Measurements from ENCODE around the gene ARID1B. TPM values are rescaled to one million over a fixed set of nuclear protein-coding genes. Genes with fewer than 3 reads are reported as not detected.

ARID1B gene
- total RNA-seq, 1 donor, result 55.0 TPM

DNA sequence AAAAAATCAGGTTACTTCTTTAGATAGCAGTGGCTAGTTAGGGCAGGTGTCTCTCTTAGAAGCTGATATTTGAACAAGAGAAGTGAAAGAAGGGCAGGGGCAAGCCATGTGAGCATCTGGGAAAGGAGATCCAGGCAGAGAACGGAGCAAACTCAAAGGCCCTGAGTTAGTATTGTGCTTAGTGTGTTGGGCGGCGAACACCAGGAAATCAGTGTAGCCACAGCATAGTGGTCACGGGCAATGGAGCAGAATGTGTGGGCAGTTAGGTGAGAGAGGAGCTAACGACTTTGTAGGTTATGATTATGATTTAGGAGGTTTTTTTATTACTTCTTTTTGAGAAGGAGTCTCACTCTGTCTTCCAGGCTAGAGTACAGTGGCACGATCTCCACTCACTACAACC is 316.9 kb downstream of the ARID1B start:
- no peak overlapping the region for H3K4me2 ChIP-seq (ENCODE audit: insufficient read depth, low read length)
- peaks cover 3% of the 10 kb centered on the region for H4K20me1 ChIP-seq (ENCODE audit: insufficient read depth, low read length)
- no peak overlapping the region for H3K4me3 ChIP-seq (ENCODE audit: insufficient read depth, low read length)
- no peak overlapping the region for H3K27ac ChIP-seq (ENCODE audit: low read depth, low read length)
- no peaks in the 10 kb centered on the region for H3K27me3 ChIP-seq (ENCODE audit: insufficient read depth, low read length)
- H3K4me1 ChIP-seq (ENCODE audit: insufficient read depth, low read length), result peaks cover 2% of the 10 kb centered on the region
- H3K79me2 ChIP-seq (ENCODE audit: insufficient read depth, low read length), result peaks cover 2% of the 10 kb centered on the region
- H2AFZ ChIP-seq (ENCODE audit: low read length), result no peak overlapping the region
- TF ChIP-seq, protein P1, sequence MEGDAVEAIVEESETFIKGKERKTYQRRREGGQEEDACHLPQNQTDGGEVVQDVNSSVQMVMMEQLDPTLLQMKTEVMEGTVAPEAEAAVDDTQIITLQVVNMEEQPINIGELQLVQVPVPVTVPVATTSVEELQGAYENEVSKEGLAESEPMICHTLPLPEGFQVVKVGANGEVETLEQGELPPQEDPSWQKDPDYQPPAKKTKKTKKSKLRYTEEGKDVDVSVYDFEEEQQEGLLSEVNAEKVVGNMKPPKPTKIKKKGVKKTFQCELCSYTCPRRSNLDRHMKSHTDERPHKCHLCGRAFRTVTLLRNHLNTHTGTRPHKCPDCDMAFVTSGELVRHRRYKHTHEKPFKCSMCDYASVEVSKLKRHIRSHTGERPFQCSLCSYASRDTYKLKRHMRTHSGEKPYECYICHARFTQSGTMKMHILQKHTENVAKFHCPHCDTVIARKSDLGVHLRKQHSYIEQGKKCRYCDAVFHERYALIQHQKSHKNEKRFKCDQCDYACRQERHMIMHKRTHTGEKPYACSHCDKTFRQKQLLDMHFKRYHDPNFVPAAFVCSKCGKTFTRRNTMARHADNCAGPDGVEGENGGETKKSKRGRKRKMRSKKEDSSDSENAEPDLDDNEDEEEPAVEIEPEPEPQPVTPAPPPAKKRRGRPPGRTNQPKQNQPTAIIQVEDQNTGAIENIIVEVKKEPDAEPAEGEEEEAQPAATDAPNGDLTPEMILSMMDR (IDR thresholded peaks at IDR 0.05; ENCODE audit: extremely low read depth, low read depth, low read length), result no peak
- no peaks in the 10 kb centered on the region for H3K36me3 ChIP-seq (ENCODE audit: insufficient read depth, low read length)
- H3K9me3 ChIP-seq (ENCODE audit: low read depth, low read length), result no peaks in the 10 kb centered on the region
- no peak for DNase-seq (ENCODE audit: insufficient read length, low spot score, missing footprints)

DNA sequence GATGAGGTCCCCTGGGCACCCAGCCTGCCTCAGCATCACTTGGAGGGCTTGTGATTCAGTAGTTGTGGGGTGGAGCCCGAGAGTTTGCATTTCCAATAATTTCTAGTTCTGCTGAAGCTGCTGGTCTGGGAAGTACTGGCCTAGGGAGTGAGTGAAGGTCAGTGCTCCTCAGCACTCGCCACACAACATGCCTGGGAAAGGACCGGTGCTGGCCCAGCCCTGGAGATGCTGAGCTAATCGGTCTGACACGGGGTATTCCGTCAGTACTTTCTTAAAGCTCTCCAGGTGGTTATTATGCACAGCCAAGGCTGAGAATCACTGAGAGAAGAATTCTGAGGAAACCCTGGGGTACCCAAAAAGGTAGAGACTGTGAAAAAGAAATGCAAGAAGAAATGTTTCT is 317.9 kb downstream of the ARID1B start:
- Histone ChIP-seq H3K79me2 (ENCODE audit: insufficient read depth, low read length) (peaks cover 2% of the 10 kb centered on the region), H3K27me3 (ENCODE audit: insufficient read depth, low read length) (no peaks in the 10 kb centered on the region), H4K20me1 (ENCODE audit: insufficient read depth, low read length) (peaks cover 3% of the 10 kb centered on the region), H3K27ac (ENCODE audit: low read depth, low read length) (no peak overlapping the region), H3K4me2 (ENCODE audit: insufficient read depth, low read length) (no peak overlapping the region), H3K4me3 (ENCODE audit: insufficient read depth, low read length) (no peak overlapping the region), H3K4me1 (ENCODE audit: insufficient read depth, low read length) (no peaks in the 10 kb centered on the region), H2AFZ (ENCODE audit: low read length) (no peak overlapping the region), H3K36me3 (ENCODE audit: insufficient read depth, low read length) (no peaks in the 10 kb centered on the region), H3K9me3 (ENCODE audit: low read depth, low read length) (no peaks in the 10 kb centered on the region)
- TF ChIP-seq, protein P1 (IDR thresholded peaks at IDR 0.05; ENCODE audit: extremely low read depth, low read depth, low read length), result no peak
- DNase-seq (ENCODE audit: insufficient read length, low spot score, missing footprints), result no peak

DNA sequence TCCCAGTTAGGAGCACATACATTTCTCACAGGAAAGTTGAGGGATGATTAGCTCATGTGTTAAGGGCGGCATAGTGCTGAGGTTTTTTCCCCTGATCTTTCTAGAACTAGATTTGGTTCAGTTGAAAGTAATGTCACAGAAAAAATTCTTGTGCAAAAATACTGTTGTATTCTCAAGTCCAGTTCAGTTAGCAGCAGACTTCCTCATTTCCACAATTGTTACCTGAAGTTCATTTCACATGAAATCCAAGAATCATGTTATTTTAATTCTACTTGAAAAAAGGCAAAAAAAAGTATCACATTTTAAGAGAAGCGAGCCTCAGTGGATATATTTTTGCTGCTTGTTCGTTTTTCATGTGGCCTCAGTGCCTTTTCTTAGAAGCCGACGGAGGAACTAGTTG is 318.4 kb downstream of the ARID1B start:
- Histone ChIP-seq H2AFZ (ENCODE audit: low read length) (no peak overlapping the region), H3K4me3 (ENCODE audit: insufficient read depth, low read length) (no peak overlapping the region), H3K36me3 (ENCODE audit: insufficient read depth, low read length) (no peaks in the 10 kb centered on the region), H4K20me1 (ENCODE audit: insufficient read depth, low read length) (peaks cover 3% of the 10 kb centered on the region), H3K4me2 (ENCODE audit: insufficient read depth, low read length) (no peak overlapping the region), H3K27ac (ENCODE audit: low read depth, low read length) (no peak overlapping the region), H3K27me3 (ENCODE audit: insufficient read depth, low read length) (no peaks in the 10 kb centered on the region), H3K4me1 (ENCODE audit: insufficient read depth, low read length) (no peaks in the 10 kb centered on the region), H3K9me3 (ENCODE audit: low read depth, low read length) (no peaks in the 10 kb centered on the region), H3K79me2 (ENCODE audit: insufficient read depth, low read length) (peaks cover 2% of the 10 kb centered on the region)
- no peak for DNase-seq (ENCODE audit: insufficient read length, low spot score, missing footprints)
- TF ChIP-seq, protein P1 (IDR thresholded peaks at IDR 0.05; ENCODE audit: extremely low read depth, low read depth, low read length), result no peak

DNA sequence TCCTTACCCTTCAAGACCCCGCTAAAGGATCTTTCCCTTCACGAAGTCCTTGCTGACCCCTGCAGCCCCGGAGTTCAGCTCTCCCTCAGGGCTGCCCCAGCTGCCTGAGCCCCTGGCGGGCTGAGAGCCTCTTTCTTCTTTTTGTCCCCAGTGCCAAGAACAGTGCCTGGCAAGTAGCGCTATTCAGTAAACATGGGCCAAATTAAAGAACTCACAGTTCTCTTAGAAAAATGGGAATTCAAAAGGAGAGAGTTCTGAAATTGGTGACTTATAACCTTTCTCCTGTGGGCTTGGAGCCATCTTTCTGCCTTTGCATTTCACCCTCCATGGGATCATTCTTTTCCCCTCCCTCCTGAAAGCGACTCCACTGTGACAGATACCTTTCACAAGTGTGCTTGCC is 318.9 kb downstream of the ARID1B start:
- Histone ChIP-seq H2AFZ (ENCODE audit: low read length) (no peak overlapping the region), H3K36me3 (ENCODE audit: insufficient read depth, low read length) (no peaks in the 10 kb centered on the region), H3K27ac (ENCODE audit: low read depth, low read length) (no peak overlapping the region), H3K27me3 (ENCODE audit: insufficient read depth, low read length) (no peaks in the 10 kb centered on the region), H4K20me1 (ENCODE audit: insufficient read depth, low read length) (peaks cover 3% of the 10 kb centered on the region), H3K9me3 (ENCODE audit: low read depth, low read length) (no peaks in the 10 kb centered on the region), H3K4me2 (ENCODE audit: insufficient read depth, low read length) (no peak overlapping the region), H3K4me3 (ENCODE audit: insufficient read depth, low read length) (no peak overlapping the region), H3K4me1 (ENCODE audit: insufficient read depth, low read length) (no peaks in the 10 kb centered on the region), H3K79me2 (ENCODE audit: insufficient read depth, low read length) (peaks cover 2% of the 10 kb centered on the region)
- DNase-seq (ENCODE audit: insufficient read length, low spot score, missing footprints), result no peak
- TF ChIP-seq, protein P1 (IDR thresholded peaks at IDR 0.05; ENCODE audit: extremely low read depth, low read depth, low read length), result no peak
